Endothelial cell of umbilical vein (primary cell): ENCODE results near the gene LTO1. TPM values are rescaled to one million over a fixed set of nuclear protein-coding genes. Genes with fewer than 3 reads are reported as not detected.

Experiments used
- BruUV-seq: library from RNA; stranded (reverse); fragments of 400-500 nt; replicated peaks from 2 replicates; lab custom pipeline; 2021; lab: Mats Ljungman, UMichigan
- CTCF ChIA-PET: fragments of 300-600, 350-600 bp; sonication (Branson Sonifier 250); formaldehyde crosslinking; loops from one replicate; lab custom pipeline; 2021; ENCODE audit warnings: antibody characterized with exemption, inconsistent platforms; lab: Charles Lee
- POLR2A ChIA-PET: fragments of 300-600, 350-600 bp; sonication (Branson Sonifier 250); formaldehyde crosslinking; loops from one replicate; lab custom pipeline; 2021; ENCODE audit warnings: antibody characterized with exemption, inconsistent platforms; lab: Charles Lee
- DNase-seq: peaks from one replicate; pipeline ENCODE4 v3.0.0-alpha.2; 2011; ENCODE audit warnings: low read depth, low spot score
- FAIRE-seq: peaks from 2 replicates; lab custom pipeline; 2011; peaks lifted over from hg19 to GRCh38; lab: Jason Lieb, UNC
- H2AFZ ChIP-seq: 2 replicates; pipeline ENCODE4 v1.6.0; 2012; ENCODE audit warnings: low read depth, low read length, control low read depth, inconsistent platforms
- H3K27ac ChIP-seq: 2 replicates; pipeline ENCODE4 v1.5.1; 2011; ENCODE audit warnings: low read depth, mild to moderate bottlenecking, control low read depth, low read length, moderate library complexity; ENCODE audit not compliant: insufficient read depth
- H3K27me3 ChIP-seq, 2 experiments: 2 replicates each; pipeline versions ENCODE4 v1.6.0 to v1.6.1; 2011; ENCODE audit warnings: low read length in 2 of 2, mixed read lengths in 1 of 2; ENCODE audit not compliant: control insufficient read depth in 2 of 2, insufficient read depth in 2 of 2
- H3K36me3 ChIP-seq, 2 experiments: 2 replicates in 1 of 2; 3 replicates in 1 of 2; pipeline ENCODE4 v1.5.1; 2011; ENCODE audit warnings: low read length in 2 of 2, mild to moderate bottlenecking in 1 of 2, moderate library complexity in 1 of 2; ENCODE audit not compliant: control insufficient read depth in 2 of 2, insufficient read depth in 2 of 2; ENCODE audit errors: extremely low read depth in 1 of 2
- H3K4me1 ChIP-seq: 3 replicates; pipeline ENCODE4 v1.5.1; 2011; ENCODE audit warnings: mild to moderate bottlenecking, low read length; ENCODE audit not compliant: control insufficient read depth, insufficient read depth; ENCODE audit errors: extremely low read depth
- H3K4me2 ChIP-seq: 2 replicates; pipeline ENCODE4 v1.6.1; 2011; ENCODE audit warnings: low read length, control low read depth, mixed read lengths; ENCODE audit not compliant: insufficient read depth
- H3K4me3 ChIP-seq, 3 experiments: fragments of 200-600 bp in 1 of 3; sonication (generic), shearing (Covaris generic) in 1 of 3; replicated peaks in 1 of 3; 2 replicates each; pipeline ENCODE4 v1.5.1; 2011 to 2016; ENCODE audit warnings: control low read depth in 3 of 3, low read length in 3 of 3, mild to moderate bottlenecking in 2 of 3, inconsistent platforms in 1 of 3, low read depth in 1 of 3, moderate library complexity in 1 of 3; ENCODE audit not compliant: insufficient read depth in 1 of 3
- H3K79me2 ChIP-seq: 2 replicates; pipeline ENCODE4 v1.6.0; 2012; ENCODE audit warnings: low read length, inconsistent platforms; ENCODE audit not compliant: control insufficient read depth, insufficient read depth
- H3K9ac ChIP-seq: replicated peaks from 2 replicates; pipeline ENCODE3; 2011; ENCODE audit warnings: low read length, control low read depth; ENCODE audit not compliant: insufficient read depth; ENCODE audit errors: extremely low read depth
- H3K9me1 ChIP-seq: replicated peaks from 3 replicates; pipeline ENCODE4 v1.6.0; 2011; ENCODE audit warnings: mild to moderate bottlenecking, low read length; ENCODE audit not compliant: control insufficient read depth, insufficient read depth; ENCODE audit errors: extremely low read depth
- H3K9me3 ChIP-seq: replicated peaks from 2 replicates; pipeline ENCODE4 v1.5.1; 2012; ENCODE audit warnings: low read length, inconsistent platforms; ENCODE audit not compliant: control insufficient read depth, insufficient read depth
- H4K20me1 ChIP-seq: replicated peaks from 2 replicates; pipeline ENCODE3; 2011; ENCODE audit warnings: mild to moderate bottlenecking, low read length; ENCODE audit not compliant: control insufficient read depth, insufficient read depth; ENCODE audit errors: extremely low read depth
- EZH2 ChIP-seq: IDR thresholded peaks from 2 replicates; pipeline ENCODE4 v1.6.1; 2012; ENCODE audit warnings: borderline replicate concordance, low read depth, mild to moderate bottlenecking, moderate library complexity, low read length, inconsistent platforms; ENCODE audit not compliant: severe bottlenecking
- FOS ChIP-seq: IDR thresholded peaks from 2 replicates; pipeline ENCODE4 v1.6.1; 2011; ENCODE audit warnings: mild to moderate bottlenecking, low read length, moderate library complexity, borderline replicate concordance; ENCODE audit not compliant: insufficient read depth
- JUN ChIP-seq: IDR thresholded peaks from 2 replicates; pipeline ENCODE4 v1.6.1; 2011; ENCODE audit warnings: borderline replicate concordance, low read depth; ENCODE audit not compliant: insufficient read length, insufficient read depth
- POLR2A ChIP-seq: IDR thresholded peaks from 2 replicates; pipeline ENCODE4 v1.6.1; 2012; ENCODE audit warnings: low read depth, mild to moderate bottlenecking, control low read depth, low read length
- POLR2AphosphoS5 ChIP-seq: IDR thresholded peaks from 2 replicates; pipeline ENCODE4 v1.6.1; 2012; ENCODE audit warnings: low read depth, mild to moderate bottlenecking, control low read depth, low read length, moderate library complexity; ENCODE audit not compliant: insufficient read depth
- dilution Hi-C: fragments of 300-500 bp; cut with MboI; formaldehyde crosslinking; loops from one replicate; pipeline ENCODE4 v1.15.0; 2019; ENCODE audit warnings: low sequenced_read_pairs; ENCODE audit not compliant: extremely low pct_ligation_motif_present
- intact Hi-C: fragments of 100-400 bp; cut with micrococcal nuclease; formaldehyde crosslinking; loops from one replicate; pipeline ENCODE4 v1.10.0; 2022
- polyA plus RNA-seq, 4 experiments: library from polyadenylated mRNA; depleted of rRNA in 3 of 4; stranded (reverse) in 3 of 4; unstranded in 1 of 4; fragments of >200 nt; gene quantifications; 2 replicates each; pipeline versions ENCODE4 v1.2.1 to v1.2.3, GENCODE V29; 2011 to 2012; ENCODE audit warnings: missing spikeins in 1 of 4
- total RNA-seq: library from RNA; stranded (reverse); gene quantifications from 2 replicates; pipeline ENCODE4 v1.2.3, GENCODE V29; 2021
- TF ChIP-seq, protein P1 (sequence below): IDR thresholded peaks from 2 replicates; pipeline ENCODE4 v1.6.1; 2011; ENCODE audit not compliant: insufficient read depth, insufficient read length
- TF ChIP-seq, protein P2 (sequence below), 2 donors: IDR thresholded peaks; 1 replicate in 1 of 2; 2 replicates in 1 of 2; pipeline ENCODE4 v1.5.1; 2011; ENCODE audit warnings: low read length in 2 of 2, mild to moderate bottlenecking in 2 of 2, moderate library complexity in 2 of 2, control low read depth in 1 of 2, inconsistent platforms in 1 of 2, low read depth in 1 of 2; ENCODE audit not compliant: insufficient read depth in 1 of 2; ENCODE audit errors: extremely low read depth in 1 of 2

Gene LTO1
- total and polyA plus RNA-seq, 2 donors (not counting 3 experiments of a cell fraction or from before 2014, with no cell fraction given), result 26.8 to 30.9 TPM

DNA sequence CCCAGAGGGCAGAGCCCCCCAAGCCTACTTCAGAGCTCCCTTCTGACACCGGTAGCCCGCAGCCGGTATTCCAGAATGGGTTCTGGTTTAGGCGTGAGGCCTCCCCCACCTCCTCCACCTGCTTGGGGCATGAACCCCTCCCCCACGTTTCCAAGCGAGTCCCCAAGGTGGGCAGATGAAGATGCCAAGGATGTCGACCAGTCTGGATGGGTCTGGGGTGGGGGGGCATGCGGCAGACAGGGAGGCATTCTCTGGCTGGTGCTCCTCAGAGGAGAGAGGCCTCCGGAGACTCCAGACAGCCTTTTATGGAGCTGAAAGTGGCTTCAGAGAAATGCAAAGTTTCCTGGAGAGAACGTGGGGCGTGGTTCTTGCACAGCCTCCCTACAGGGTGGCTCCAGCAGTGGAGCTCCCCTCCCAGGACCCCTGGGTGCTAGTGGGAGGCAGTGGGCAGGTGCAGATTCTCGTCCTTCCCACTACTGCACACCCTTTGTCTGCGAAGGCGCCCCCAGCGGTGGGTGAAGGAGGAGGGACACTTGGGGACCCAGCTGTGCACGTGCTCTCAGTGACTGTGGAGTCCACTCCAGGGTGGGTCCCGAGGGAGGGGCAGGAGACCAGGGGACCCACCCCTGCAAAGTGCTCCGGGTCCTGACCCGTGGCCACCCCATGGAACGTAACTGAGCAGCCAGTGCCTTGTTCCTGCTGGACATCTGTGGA, 30.0 kb downstream of the LTO1 start:
- POLR2A ChIA-PET, result interaction anchor here (0.6 kb wide), 1 partner anchor 1151 kb away, joined by 3 read pairs; no protein-coding TSS in a partner anchor
- CTCF ChIA-PET, result interaction anchor here (0.7 to 6.3 kb wide), 10 partner anchors 8 to 555 kb away, joined by 3 to 154 read pairs (median 5); partner anchors contain the start of genes LTO1 and MYEOV
- Histone ChIP-seq H3K9ac (no peak overlapping the region), H3K9me3 (no peaks in the 10 kb centered on the region), H3K4me2 (no peak overlapping the region), H3K9me1 (no peaks in the 10 kb centered on the region), H3K4me1 (peaks cover 18% of the 10 kb centered on the region), H3K79me2 (peaks cover 90% of the 10 kb centered on the region), H2AFZ (no peak overlapping the region), H3K36me3 (peaks cover 23 to 31% of the 10 kb centered on the region in 2 experiments), H3K4me3 (no peak overlapping the region), H4K20me1 (no peaks in the 10 kb centered on the region), H3K27me3 (no peaks in the 10 kb centered on the region), H3K27ac (no peak overlapping the region)
- FAIRE-seq (no peak), DNase-seq (no peak)
- BruUV-seq, result no TSS peak
- dilution Hi-C loops, result no loop called here
- TF ChIP-seq, protein P1, sequence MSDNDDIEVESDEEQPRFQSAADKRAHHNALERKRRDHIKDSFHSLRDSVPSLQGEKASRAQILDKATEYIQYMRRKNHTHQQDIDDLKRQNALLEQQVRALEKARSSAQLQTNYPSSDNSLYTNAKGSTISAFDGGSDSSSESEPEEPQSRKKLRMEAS, result no peak
- TF ChIP-seq JUN (no peak), EZH2 (no peak), POLR2A (no peak), POLR2AphosphoS5 (no peak), FOS (no peak)
- TF ChIP-seq, protein P2, sequence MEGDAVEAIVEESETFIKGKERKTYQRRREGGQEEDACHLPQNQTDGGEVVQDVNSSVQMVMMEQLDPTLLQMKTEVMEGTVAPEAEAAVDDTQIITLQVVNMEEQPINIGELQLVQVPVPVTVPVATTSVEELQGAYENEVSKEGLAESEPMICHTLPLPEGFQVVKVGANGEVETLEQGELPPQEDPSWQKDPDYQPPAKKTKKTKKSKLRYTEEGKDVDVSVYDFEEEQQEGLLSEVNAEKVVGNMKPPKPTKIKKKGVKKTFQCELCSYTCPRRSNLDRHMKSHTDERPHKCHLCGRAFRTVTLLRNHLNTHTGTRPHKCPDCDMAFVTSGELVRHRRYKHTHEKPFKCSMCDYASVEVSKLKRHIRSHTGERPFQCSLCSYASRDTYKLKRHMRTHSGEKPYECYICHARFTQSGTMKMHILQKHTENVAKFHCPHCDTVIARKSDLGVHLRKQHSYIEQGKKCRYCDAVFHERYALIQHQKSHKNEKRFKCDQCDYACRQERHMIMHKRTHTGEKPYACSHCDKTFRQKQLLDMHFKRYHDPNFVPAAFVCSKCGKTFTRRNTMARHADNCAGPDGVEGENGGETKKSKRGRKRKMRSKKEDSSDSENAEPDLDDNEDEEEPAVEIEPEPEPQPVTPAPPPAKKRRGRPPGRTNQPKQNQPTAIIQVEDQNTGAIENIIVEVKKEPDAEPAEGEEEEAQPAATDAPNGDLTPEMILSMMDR (IDR thresholded peaks at IDR 0.05; ENCODE audit: extremely low read depth in 1 of 2, insufficient read depth in 1 of 2, low read depth in 1 of 2, low read length in 2 of 2), result no peak
- intact Hi-C loops, result no loop called here
